ENCODE data around the gene ST6GAL1. TPM values are rescaled to one million over a fixed set of nuclear protein-coding genes. Genes with fewer than 3 reads are reported as not detected.
A peak's percentile ranks its signal among the peaks of the same experiment; 100 is the strongest.
"Not testable (repeated sequence)": the region's sequence is repeated elsewhere in the genome, so short reads cannot be mapped to it uniquely, and the experiment has no call there.

Gene ST6GAL1
- 156 TPM for total RNA-seq (ENCODE audit: unreplicated experiment)
- long read RNA-seq, full-length matches to known transcripts, result 2 of 17 reads
- long read RNA-seq, partial matches to known transcripts, result 2 of 17 reads
- long read RNA-seq, other reads (novel, unspliced or antisense), result 13 of 17 reads

GRCh38 chr3:186930143-186930640 lies at the start of gene ST6GAL1:
TSS of gene ST6GAL1 (plus strand) at chr3:186930526. CDS start at chr3:187042704, 112,178 bp downstream.
- H3K4me1 Mint-ChIP-seq (ENCODE audit: low read depth, unreplicated experiment), result peaks cover 24% of the 10 kb centered on the region
- no peaks in the 10 kb centered on the region for H3K36me3 Mint-ChIP-seq (ENCODE audit: unreplicated experiment)
- H3K27me3 Mint-ChIP-seq (ENCODE audit: unreplicated experiment), result peaks cover 20% of the 10 kb centered on the region
- DNase-seq, result peak; percentile 87
- peak within 1 kb of the TSS; percentile 95 for H3K27ac Mint-ChIP-seq (ENCODE audit: unreplicated experiment)
- peak within 1 kb of the TSS; percentile 95 for H3K4me3 Mint-ChIP-seq (ENCODE audit: unreplicated experiment)
- TF ChIP-seq CTCF (IDR thresholded peaks at IDR 0.05; ENCODE audit: partially characterized antibody, unreplicated experiment), result peak; percentile 49
- peaks cover 21% of the 10 kb centered on the region for H3K9me3 Mint-ChIP-seq (ENCODE audit: unreplicated experiment)

- peaks cover 12% of the 10 kb centered on the region for H3K4me1 Mint-ChIP-seq (ENCODE audit: low read depth, unreplicated experiment)
- H3K9me3 Mint-ChIP-seq (ENCODE audit: unreplicated experiment), result no peaks in the 10 kb centered on the region
- H3K27me3 Mint-ChIP-seq (ENCODE audit: unreplicated experiment), result no peaks in the 10 kb centered on the region
- no peak for TF ChIP-seq CTCF (IDR thresholded peaks at IDR 0.05; ENCODE audit: partially characterized antibody, unreplicated experiment)
- no peak overlapping the region for H3K4me3 Mint-ChIP-seq (ENCODE audit: unreplicated experiment)
- no peak overlapping the region for H3K27ac Mint-ChIP-seq (ENCODE audit: unreplicated experiment)
- DNase-seq, result no peak
- no peaks in the 10 kb centered on the region for H3K36me3 Mint-ChIP-seq (ENCODE audit: unreplicated experiment)
Measured at GRCh38 chr3:186882150-186882524, 48.2 kb upstream of the ST6GAL1 start.

- Mint-ChIP-seq H3K27me3 (ENCODE audit: unreplicated experiment) (no peaks in the 10 kb centered on the region), H3K9me3 (ENCODE audit: unreplicated experiment) (no peaks in the 10 kb centered on the region), H3K4me3 (ENCODE audit: unreplicated experiment) (no peak overlapping the region), H3K4me1 (ENCODE audit: low read depth, unreplicated experiment) (peaks cover 16% of the 10 kb centered on the region), H3K27ac (ENCODE audit: unreplicated experiment) (peak overlapping the region; percentile 17), H3K36me3 (ENCODE audit: unreplicated experiment) (no peaks in the 10 kb centered on the region)
- no peak for DNase-seq
- no peak for TF ChIP-seq CTCF (IDR thresholded peaks at IDR 0.05; ENCODE audit: partially characterized antibody, unreplicated experiment)
Measured at GRCh38 chr3:186882881-186883685, 47.2 kb upstream of the ST6GAL1 start.

- Mint-ChIP-seq H3K27ac (ENCODE audit: unreplicated experiment) (peak overlapping the region; percentile 60), H3K9me3 (ENCODE audit: unreplicated experiment) (no peaks in the 10 kb centered on the region), H3K36me3 (ENCODE audit: unreplicated experiment) (no peaks in the 10 kb centered on the region), H3K4me1 (ENCODE audit: low read depth, unreplicated experiment) (peaks cover 20% of the 10 kb centered on the region), H3K27me3 (ENCODE audit: unreplicated experiment) (peaks cover 4% of the 10 kb centered on the region), H3K4me3 (ENCODE audit: unreplicated experiment) (no peak overlapping the region)
- no peak for TF ChIP-seq CTCF (IDR thresholded peaks at IDR 0.05; ENCODE audit: partially characterized antibody, unreplicated experiment)
- DNase-seq, result no peak
Measured at GRCh38 chr3:186883686-186884058, 46.7 kb upstream of the ST6GAL1 start.

GRCh38 chr3:186884868-186885267 lies 45.5 kb upstream of the ST6GAL1 start:
- not testable (repeated sequence) for DNase-seq; H3K27ac Mint-ChIP-seq (ENCODE audit: unreplicated experiment); H3K9me3 Mint-ChIP-seq (ENCODE audit: unreplicated experiment); H3K36me3 Mint-ChIP-seq (ENCODE audit: unreplicated experiment); H3K4me3 Mint-ChIP-seq (ENCODE audit: unreplicated experiment); H3K27me3 Mint-ChIP-seq (ENCODE audit: unreplicated experiment)
- H3K4me1 Mint-ChIP-seq (ENCODE audit: low read depth, unreplicated experiment), result peaks cover 23% of the 10 kb centered on the region
